ENCODE measurements around the gene SLAIN1.

Gene SLAIN1

GRCh38 chr13:77807431-77808135 lies 110.1 kb downstream of the SLAIN1 start:
- H3K4me3 ChIP-seq (ENCODE audit: low read length), result no peak overlapping the region
- WGBS, result 97% methylated on average over 6 of the region's 6 CpGs
- H3K9me3 ChIP-seq (ENCODE audit: insufficient read depth, low read depth, low read length), result no peaks in the 10 kb centered on the region
- H3K27ac ChIP-seq (ENCODE audit: low read depth, low read length), result no peak overlapping the region
- H3K27me3 ChIP-seq (ENCODE audit: insufficient read depth, low read length), result no peaks in the 10 kb centered on the region
- no peak overlapping the region for H3K9ac ChIP-seq (ENCODE audit: low read depth, low read length)
- H3K36me3 ChIP-seq (ENCODE audit: insufficient read depth, low read length), result no peaks in the 10 kb centered on the region
- H3K4me1 ChIP-seq (ENCODE audit: insufficient read depth, low read length), result no peaks in the 10 kb centered on the region

GRCh38 chr13:77810430-77810829 lies 112.9 kb downstream of the SLAIN1 start:
- Histone ChIP-seq H3K4me3 (ENCODE audit: low read length) (no peak overlapping the region), H3K36me3 (ENCODE audit: insufficient read depth, low read length) (no peaks in the 10 kb centered on the region), H3K9ac (ENCODE audit: low read depth, low read length) (no peak overlapping the region), H3K9me3 (ENCODE audit: insufficient read depth, low read depth, low read length) (no peaks in the 10 kb centered on the region), H3K4me1 (ENCODE audit: insufficient read depth, low read length) (no peaks in the 10 kb centered on the region), H3K27ac (ENCODE audit: low read depth, low read length) (no peak overlapping the region), H3K27me3 (ENCODE audit: insufficient read depth, low read length) (no peaks in the 10 kb centered on the region)
- WGBS, result 70% methylated on average over 2 of the region's 2 CpGs

- Histone ChIP-seq H3K36me3 (ENCODE audit: insufficient read depth, low read length) (no peaks in the 10 kb centered on the region), H3K9me3 (ENCODE audit: insufficient read depth, low read depth, low read length) (no peaks in the 10 kb centered on the region), H3K27me3 (ENCODE audit: insufficient read depth, low read length) (no peaks in the 10 kb centered on the region), H3K4me3 (ENCODE audit: low read length) (no peak overlapping the region), H3K9ac (ENCODE audit: low read depth, low read length) (no peak overlapping the region), H3K4me1 (ENCODE audit: insufficient read depth, low read length) (no peaks in the 10 kb centered on the region), H3K27ac (ENCODE audit: low read depth, low read length) (no peak overlapping the region)
- 78% methylated on average over 3 of the region's 3 CpGs for WGBS
These were observed 113.4 kb downstream of the SLAIN1 start for GRCh38 chr13:77810878-77811277.

- H3K36me3 ChIP-seq (ENCODE audit: insufficient read depth, low read length), result no peaks in the 10 kb centered on the region
- 92% methylated on average over 2 of the region's 2 CpGs for WGBS
- H3K27ac ChIP-seq (ENCODE audit: low read depth, low read length), result no peak overlapping the region
- H3K9ac ChIP-seq (ENCODE audit: low read depth, low read length), result no peak overlapping the region
- H3K4me3 ChIP-seq (ENCODE audit: low read length), result no peak overlapping the region
- no peaks in the 10 kb centered on the region for H3K4me1 ChIP-seq (ENCODE audit: insufficient read depth, low read length)
- no peaks in the 10 kb centered on the region for H3K27me3 ChIP-seq (ENCODE audit: insufficient read depth, low read length)
- no peaks in the 10 kb centered on the region for H3K9me3 ChIP-seq (ENCODE audit: insufficient read depth, low read depth, low read length)
These were observed 113.9 kb downstream of the SLAIN1 start for GRCh38 chr13:77811381-77811780.

GRCh38 chr13:77811981-77812380 lies 114.5 kb downstream of the SLAIN1 start:
- H3K27ac ChIP-seq (ENCODE audit: low read depth, low read length), result no peak overlapping the region
- no peaks in the 10 kb centered on the region for H3K4me1 ChIP-seq (ENCODE audit: insufficient read depth, low read length)
- H3K9ac ChIP-seq (ENCODE audit: low read depth, low read length), result no peak overlapping the region
- no peaks in the 10 kb centered on the region for H3K27me3 ChIP-seq (ENCODE audit: insufficient read depth, low read length)
- H3K36me3 ChIP-seq (ENCODE audit: insufficient read depth, low read length), result no peaks in the 10 kb centered on the region
- no peaks in the 10 kb centered on the region for H3K9me3 ChIP-seq (ENCODE audit: insufficient read depth, low read depth, low read length)
- H3K4me3 ChIP-seq (ENCODE audit: low read length), result no peak overlapping the region
